Activated CD4-positive, alpha-beta T cell treated with anti-CD3 and anti-CD28 coated beads for 48 hours (primary cell): ENCODE results near the gene RAB11FIP5.
A peak's percentile ranks its signal among the peaks of the same experiment; 100 is the strongest.
"Not testable (repeated sequence)": the region's sequence is repeated elsewhere in the genome, so short reads cannot be mapped to it uniquely, and the experiment has no call there.

Experiments used
- DNase-seq: peaks from one replicate; pipeline ENCODE4 v3.0.0-alpha.2; 2020

The RAB11FIP5 gene

DNA sequence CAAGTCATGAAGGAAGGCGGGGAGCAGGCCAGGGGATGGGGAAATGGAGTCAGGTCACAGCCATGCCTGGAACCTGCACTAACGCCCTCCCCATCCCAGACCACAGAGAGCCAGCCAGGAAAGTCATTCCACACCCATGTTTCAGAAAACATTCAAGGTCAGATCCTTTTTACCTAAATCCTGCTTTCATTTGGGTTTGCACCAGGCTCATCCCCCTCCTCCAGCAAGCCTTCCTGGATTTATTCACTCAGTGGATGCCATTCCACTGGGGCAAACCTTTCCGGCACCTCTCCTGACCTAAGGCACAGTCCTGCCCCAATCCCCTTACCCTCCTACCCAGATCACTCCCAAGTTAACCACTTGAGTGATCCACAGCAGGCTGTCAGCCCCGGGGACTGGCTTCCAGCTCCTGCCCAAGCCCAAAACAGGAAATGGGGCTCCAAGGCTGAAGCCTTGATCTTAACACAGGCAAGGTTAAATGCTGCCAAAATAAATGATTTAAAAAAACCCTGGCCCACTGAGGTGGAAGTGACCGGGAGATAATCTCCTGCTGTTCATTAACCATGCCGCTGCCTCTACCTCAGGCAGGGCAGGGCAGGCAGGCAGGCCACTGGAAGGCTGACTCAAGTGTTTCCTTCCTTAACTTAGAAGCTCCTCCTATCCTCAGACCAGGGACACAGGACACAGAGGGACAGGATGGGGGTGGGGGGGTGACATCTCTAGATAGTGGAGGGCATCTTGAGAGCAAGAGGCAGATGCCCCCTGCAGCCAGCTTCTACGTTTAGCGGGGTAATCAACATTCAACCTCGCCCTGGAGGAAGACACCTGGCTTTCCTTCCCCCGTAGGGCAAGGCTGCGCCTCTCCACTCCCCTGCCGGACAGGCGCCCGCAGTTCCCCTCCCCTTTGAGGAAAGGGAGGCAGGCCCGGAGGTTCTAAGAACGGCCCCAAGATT lies 1.4 kb downstream of the RAB11FIP5 start:
- DNase-seq, result peak; percentile 20

DNA sequence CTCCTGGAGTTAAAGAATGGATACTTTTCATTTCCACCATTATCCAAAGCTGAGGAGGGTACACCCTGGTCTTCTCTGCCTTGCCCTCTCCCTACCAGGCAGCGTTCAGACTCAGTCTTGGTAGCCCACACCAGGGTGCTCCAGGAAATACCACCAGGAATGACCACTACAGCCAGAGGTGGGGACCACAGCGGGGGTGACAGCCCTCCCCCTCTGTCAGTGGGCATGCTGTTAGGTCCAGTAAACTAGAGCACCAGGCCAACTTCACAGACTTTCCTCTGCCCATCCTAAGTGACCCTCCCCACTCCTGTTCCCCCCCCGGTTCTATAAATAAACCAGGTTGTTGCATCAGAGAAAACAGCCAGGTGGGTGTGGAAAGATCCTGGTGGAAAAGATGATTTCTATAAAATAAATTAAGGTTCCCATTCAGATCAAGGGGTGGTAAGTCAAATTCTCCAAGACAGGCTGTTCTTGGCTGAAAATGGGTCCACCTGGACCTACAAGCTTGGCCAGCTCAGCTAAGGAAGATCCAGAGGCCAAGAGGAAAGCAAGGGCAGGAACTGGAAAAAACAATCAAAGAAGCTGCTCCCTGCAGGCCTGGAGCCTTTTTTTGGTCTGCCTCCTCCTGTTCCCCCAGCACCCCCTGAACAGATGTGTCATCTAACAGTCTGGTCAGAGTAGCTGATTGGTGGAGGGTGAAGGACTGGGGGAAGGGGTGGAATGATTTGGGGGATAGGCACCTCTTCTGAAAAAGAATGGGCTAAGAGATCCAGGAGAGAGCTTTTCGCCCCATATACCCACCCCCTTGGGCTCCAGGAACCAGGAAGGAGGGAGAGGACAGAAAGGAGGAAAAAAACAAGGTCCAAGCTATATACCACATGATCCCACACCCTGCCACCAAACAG lies 2.3 kb downstream of the RAB11FIP5 start:
- no peak for DNase-seq

DNA sequence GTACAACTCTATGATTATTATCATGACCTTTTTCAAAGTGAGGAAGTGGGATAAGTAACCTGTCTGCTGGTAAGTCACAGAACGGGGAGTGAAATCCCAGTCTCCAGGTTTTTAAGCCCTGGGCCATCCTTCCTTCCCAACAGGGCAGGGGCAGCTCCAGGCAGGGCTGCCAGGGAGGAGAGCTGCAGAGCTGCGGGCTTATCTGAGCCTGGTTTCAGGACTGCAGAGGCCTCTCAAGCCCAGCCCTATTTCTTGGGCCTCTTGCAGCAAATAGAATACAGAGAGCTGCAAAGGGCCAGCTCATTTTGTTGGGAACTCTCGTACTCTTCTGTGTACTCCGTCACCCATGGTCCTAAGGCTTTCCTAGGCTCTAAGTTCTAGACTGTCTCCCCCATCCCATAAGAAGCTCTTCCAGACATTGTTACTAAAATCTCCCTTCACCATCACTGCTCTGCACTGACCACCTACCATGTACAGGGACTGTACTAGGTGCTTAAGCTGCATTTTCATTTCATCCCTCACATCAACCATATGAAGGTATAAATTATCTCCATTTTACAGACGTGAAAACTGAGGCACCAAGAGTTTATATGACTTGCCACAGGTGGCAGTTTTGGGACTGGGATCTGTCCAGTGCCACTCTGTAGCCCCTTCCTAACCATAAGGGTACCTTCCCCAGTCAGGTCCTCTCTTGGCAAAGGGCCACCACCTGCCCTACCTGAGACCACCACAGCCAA lies 3.1 kb downstream of the RAB11FIP5 start:
- no peak for DNase-seq

DNA sequence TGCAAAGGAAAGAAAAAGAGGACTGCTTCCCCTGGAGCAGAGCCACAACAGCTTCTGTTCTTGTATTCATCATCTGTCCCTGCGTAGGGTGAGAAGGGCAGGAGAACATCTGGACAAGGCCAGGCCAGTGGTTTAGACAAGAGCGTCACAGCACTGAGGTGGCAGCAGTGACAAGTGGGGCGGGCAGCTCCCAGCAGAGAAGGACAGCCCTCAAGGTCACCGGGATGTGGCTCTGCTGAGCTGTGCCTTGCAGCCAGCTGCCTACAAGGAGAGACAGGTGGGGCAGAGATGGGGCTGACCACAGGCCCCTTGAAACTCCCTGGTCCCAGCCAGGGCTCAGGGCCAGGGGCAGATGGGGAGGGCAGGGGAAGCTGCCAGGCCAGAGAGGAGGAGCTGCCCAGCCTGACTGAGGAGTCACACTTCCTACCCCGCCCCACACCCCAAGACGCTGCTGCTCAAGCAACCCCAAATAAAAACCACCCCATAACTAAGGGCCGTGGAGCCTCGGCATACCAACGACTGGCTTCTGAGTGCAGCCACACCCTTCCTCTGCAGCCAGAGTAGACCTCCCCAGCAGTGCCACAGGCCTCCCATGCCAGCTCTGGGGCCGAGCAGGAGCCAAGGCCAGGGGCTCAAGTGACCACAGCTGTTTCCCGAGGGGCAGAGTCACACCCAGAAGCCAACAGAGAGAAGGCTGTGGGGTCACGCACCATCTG lies 5.4 kb downstream of the RAB11FIP5 start:
- DNase-seq, result no peak

DNA sequence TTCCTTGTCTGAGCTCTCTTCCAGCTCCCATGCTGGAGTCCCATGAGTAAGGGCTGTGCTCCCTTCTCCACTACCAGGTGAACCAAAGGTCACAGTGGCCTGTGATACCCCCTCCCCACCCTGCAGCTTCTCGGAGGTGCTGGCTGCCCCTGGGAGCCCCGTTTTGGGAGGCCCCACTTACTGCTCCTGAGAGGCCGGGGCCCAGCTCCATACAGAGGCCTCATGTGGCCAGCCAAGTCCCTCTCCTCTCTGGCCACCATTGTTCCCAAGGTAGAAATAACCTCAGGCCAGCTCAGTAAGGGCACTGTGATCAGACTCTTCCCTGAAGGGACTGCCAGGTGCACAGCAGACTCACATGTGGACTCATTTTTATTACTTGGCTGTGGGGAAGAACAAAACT lies 6.0 kb downstream of the RAB11FIP5 start:
- no peak for DNase-seq

DNA sequence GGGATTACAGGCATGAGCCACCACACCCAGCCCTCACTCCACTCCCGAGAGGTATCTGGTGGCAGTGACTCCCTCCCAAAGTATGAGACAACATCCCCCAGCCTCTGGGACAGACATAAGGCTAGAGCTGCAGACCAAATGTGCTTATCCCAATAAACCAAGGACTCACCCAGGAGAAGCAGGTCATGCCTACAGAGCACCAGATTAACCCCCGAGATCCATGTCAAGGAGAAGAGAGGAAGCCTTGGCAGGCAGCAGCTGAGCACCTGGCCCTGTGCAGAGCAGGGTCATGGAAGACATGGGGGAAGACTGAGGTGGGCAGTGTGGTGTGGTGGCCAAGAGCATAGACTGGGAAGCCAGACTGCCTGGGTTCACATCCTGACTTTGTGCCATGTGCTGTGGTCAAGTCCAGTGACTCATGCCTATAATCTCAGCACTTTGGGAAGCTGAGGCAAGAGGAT lies 7.2 kb downstream of the RAB11FIP5 start:
- DNase-seq, result no peak

DNA sequence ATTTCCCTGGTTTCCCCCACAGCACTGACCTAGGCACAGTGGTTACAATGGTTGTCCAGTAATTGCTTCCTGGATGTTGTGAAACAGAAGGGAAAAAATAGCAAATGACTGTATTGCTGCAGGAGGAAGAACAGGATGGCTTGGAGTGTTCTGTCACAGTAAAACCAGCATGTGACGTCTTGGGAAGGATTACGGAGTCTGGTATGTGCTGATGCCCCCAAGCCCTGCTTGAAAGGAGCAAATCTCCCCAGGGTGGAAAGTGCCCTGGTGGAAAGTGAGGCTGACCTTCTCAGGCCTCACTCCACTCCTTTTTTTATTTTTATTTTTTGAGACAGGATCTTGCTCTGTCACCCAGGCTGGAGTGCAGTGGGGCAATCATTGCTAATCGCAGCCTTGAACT lies 7.8 kb downstream of the RAB11FIP5 start:
- DNase-seq, result no peak

DNA sequence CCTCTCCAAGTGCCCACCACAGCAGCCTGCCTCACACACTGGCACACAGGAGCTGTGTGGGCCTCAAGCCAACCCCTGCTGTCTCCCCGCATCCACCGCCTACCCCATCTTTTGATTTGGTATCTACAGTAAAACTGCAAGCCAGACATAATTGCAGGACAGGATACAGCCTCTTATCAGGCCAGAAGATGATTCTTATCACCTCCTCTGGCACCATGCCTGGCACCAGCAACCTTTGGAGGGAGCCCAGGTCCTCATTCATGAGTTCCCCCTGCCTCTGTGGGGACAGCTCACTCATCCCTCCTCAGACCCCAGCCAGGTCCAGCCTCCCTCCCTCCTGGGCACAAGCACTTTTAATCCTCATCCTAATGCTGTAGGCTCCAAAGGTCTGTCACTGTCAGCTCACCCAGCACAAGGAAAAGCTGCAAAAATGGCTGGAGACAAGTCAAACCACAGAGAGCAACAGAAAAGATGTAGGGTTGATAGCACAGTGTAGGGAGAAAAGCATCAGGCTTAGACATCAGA lies 9.7 kb downstream of the RAB11FIP5 start:
- DNase-seq, result no peak

DNA sequence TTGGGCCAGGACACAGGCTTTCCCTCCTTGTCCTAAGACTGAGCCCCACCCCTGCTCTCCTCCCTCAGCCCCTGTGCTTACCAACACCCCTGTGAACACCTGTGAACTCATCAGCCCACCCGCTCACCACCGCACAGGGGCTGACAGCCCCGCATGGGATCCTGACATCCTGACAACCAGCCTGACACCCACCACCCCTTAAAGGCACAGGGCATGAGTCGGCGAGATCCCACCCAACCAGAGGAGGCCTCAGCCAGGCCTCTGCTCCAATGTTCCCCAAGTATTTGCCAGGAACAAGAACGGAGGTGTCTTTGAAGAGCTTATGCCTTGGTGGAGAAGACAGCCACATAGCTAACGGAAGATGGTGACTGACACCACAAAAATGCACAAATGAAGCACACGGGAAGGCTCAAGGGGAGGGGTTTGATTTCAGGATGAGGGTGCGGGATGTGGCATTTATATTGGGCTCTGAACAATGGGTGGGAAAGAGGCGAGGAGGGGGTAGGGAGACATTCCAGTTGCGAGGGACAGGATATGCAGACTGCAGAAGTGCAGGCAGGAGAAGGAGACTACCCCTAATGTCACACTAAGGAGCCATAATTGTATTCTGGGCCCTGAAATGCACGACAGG lies 11.0 kb downstream of the RAB11FIP5 start:
- no peak for DNase-seq

DNA sequence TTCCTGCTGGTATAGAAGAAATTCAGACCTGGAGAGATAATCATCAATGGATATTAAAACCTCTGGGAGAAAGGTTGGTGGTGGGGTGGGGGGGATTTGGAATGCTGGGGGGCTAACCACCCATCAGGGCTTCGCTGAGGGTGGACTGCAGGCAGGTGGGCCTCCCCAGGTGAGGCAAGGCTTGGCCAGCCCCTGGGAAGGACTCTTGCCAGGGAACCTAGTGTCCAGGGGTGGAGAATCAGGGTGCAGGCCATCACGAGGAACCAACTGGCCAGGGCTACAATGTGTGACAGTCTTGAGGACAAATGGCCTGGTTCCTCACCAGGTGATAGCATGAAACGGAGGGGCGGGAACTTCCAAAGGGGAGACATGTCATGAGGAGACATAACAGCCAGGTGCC lies 11.8 kb downstream of the RAB11FIP5 start:
- no peak for DNase-seq

DNA sequence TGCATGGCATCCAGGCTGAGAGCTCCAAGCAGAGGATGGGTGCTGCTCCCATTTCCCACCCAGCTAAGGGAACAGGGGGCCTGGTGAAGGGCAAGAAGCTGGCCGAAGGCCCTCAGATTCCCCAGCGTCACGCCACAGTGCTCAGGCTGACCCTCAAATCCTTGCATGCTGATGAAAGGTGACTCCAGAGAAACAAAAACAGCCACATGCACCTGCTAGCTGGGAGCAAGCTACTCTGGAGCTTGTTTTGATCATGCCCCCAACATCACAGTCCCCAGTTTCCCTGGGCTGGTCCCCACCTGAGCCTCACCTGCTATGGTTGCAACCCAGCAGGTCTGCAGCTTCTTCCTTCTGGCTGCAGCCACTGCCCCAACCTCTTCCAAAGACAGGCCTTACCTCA lies 13.3 kb downstream of the RAB11FIP5 start:
- no peak for DNase-seq

DNA sequence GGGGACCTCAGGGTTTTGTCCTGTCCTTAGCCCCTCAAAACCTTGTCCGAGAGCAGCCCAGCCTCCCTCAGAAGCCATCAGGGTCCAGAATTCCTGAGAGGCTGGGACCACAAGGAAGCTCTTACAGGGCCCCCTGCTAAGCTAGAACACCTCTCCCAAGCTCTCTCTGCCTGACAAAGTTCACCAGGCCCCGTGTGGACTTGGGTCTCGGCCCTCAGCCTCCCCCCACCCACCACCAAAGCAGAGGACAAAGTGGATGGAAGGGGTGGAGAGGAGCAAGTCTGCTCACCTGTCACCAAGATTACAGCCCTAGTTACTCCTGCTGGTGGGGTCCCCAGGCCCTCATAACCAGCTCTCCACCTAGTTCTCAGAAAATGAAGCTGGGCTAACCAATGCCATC lies 16.8 kb downstream of the RAB11FIP5 start:
- no peak for DNase-seq

DNA sequence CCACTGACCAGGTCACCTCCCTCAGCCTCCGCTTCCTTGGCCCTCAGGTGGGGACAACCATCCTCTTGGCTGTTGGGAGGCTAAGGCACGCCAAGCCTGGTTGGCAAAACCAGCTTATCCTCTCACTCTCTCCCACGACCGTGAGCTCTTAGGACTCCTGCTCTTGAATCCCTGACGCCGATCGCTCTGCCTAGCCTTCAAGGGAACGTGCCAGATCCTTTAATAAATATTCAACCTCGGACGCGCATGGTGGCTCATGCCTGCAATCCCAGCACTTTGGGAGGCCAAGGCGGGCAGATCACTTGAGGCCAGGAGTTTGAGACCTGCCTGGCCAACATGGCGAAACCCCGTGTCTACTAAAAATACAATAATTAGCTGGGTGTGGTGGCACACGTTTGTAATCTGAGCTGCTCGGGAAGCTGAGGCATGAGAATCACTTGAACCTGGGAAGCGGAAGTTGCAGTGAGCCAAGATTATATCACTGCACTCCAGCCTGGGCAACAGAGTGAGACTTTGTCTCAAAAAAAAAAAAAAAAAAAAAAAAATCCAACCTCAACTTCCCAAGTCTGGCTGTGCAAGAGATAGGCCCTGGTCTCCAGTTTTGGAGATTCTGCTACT lies 19.0 kb downstream of the RAB11FIP5 start:
- DNase-seq, result not testable (repeated sequence)

DNA sequence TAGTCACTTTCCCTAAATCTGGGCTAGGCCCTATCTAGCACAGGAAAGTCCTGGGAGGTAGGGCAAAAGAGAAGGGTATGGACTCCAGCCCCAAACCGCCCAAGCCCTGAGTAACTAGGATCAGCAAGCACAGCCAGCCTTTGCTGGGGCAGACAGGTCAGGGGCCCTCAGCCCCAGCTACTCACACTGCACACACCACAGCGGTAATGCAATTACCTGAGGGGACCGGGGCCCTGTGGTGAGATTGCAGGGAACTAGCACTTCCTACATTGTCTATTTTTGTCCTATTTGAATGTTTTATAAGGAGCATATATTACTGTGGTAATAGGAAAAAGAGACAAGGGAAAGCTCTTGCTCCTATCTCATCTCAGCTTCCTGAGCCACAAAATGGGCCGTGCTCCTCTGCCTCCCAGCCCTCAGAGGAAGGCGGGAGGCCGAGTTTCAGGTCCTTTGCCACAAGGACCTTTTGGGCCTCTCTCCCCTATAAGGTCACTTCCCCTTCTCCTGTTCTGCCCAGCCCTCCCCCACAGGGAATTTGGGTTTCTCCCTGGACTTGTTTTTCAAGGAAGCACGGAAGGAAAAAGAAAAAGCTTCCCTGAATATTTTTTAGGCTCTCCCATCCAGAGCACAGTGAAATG lies 20.5 kb downstream of the RAB11FIP5 start:
- DNase-seq, result no peak

DNA sequence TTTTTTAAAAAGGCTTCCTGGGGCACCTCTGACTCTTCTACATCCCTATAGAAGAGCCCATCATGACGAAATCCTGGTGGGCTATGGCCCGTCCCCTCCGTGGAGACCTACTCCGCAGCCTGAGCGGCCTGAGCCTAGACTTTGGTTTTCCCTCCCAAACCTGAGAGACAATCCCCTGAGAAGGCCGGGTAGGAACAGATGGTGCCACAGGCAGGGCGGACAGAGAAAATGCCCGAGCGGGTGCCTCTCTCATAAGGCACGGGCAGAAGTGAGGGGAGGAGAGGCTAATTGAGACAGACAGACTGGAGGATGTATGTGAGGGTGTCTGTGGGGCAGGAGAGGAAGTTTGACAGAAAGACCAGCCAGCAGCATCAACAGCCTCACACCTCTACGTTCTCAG lies 21.1 kb downstream of the RAB11FIP5 start:
- no peak for DNase-seq

DNA sequence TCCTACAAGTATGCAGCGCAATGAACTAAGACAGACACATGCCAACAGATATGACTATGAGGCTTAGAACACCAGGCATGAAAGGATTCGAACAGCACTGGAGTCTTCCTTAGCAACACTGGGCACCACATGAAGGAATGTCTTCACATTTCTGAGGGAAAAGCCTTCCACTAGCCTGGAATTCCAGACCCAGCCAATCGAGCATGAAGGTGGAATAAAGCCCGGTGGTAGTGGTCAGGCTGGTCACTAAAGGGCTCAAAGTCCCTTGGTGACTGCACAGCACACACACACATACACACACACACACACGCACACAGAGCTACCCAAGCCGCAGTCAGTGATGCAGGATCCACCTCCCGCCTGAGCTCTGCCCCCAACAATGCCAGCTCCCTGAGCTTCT lies 21.6 kb downstream of the RAB11FIP5 start:
- no peak for DNase-seq

DNA sequence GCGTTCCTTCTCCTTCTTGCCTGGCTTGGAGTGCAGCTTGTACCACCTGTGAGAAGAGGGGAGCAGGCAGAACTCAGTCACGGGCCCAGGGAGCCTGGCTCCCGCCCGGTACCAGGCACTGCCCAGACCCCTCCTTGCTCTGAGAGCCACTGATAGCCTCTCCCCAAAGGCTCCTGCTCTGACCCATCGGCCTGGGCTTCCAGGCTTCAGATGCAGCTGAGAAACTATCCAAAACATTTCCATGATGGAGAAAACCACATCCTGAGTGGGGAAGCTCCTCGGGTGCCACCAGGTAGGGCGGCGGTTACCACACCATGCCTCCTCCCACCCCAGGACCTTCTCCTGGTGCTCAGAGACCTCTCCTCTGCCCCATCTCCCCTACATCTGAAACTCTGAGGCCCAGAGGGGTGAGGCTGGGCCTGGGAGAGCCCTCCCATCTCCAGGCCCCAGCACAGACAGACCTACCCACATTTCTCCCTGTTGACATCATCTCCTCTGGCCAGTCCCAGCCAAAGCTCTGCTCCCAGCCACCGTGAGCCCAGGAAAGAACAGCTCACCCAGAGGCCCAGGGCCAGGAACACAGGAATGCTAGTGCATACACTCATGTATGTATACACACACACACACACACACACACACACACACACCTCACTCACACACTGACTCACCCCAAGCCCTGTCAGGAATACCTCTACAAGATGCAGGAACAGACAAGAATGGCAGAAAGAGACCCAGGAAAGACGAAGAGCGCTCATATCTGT lies 23.3 kb downstream of the RAB11FIP5 start:
- no peak for DNase-seq

DNA sequence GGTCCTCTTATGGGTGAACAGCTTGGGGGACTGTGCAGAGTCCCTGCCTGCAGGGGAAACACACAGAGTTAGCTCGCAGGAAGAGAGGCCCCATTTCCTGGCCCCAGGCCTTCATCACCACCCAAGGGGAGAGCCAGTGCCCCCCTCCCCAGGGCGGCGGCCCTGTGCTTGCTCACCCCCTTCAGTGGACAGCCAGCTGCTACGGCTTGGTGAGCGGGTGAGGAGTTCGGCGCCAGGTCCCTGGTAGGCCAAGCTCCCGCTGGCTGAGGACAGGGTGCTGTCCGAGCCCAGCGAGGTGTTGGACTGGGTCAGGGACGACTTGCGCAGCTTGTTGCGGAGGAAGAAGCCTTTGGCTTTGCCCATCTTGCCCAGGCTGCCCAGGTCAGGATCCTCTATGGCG lies 24.0 kb downstream of the RAB11FIP5 start:
- no peak for DNase-seq

DNA sequence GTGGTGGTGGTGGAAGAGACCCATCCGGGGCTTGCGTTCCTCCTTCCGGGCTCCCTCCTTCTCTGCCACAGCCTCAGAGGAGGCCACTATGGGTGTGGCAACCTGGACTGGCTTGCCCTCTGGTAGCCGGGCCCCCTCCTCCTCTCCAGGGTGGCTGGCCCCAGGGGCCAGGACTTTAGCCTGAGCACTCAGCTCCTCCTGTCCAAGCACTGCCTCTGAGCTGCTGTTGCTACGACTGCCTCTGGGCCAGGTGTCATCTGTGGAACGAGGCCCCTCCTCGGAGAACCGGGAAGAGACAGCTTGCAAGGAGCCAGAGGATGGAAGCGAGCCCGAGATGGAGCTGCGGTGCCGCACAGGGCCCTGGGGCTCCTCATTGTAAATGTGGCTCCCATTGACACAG lies 24.5 kb downstream of the RAB11FIP5 start:
- DNase-seq, result no peak

DNA sequence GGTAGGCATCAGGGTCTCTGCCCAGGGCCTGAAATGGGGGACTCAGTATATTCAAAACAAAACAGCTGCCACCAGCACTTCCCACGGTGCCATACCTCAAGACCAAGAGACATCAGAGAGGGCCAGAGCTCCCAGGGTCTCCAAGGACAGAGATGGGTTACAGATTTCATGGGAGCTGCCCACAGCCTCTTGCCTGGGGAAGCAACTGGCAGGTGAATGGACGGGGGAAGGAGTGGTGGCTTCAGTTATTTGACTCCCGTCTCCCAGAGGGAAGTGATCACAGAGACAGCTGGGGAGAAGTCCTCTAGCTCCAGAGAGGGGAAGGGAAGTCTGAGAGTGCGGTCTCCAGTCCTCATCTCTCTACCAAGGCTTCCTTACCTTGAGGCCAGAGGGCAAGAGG lies 25.4 kb downstream of the RAB11FIP5 start:
- no peak for DNase-seq
